HepG2 (cell line): Measurements from ENCODE around the gene WFDC9. TPM values are rescaled to one million over a fixed set of nuclear protein-coding genes. Genes with fewer than 3 reads are reported as not detected.
A peak's percentile ranks its signal among the peaks of the same experiment; 100 is the strongest.

Source experiments
- ATAC-seq: fragments of 200-7000 bp; cut with Tn5 transposase; 3 replicates; pipeline ENCODE4 v1.9.1; 2020; ENCODE audit warnings: mild to moderate bottlenecking, moderate library complexity
- BruUV-seq: library from RNA; stranded (reverse); fragments of 400-500 nt; replicated peaks from 2 replicates; lab custom pipeline; 2021; lab: Mats Ljungman, UMichigan
- CTCF ChIA-PET: fragments of 300-600 bp; formaldehyde crosslinking; extraction: SDS; loops from one replicate; lab custom pipeline; 2021; ENCODE audit warnings: low total read pairs, inconsistent platforms, low intra/inter-chr PET ratio; lab: Yijun Ruan, JAX
- POLR2A ChIA-PET: fragments of 350-600 bp; sonication (Branson Sonifier 250); formaldehyde crosslinking; loops from one replicate; lab custom pipeline; 2020; ENCODE audit warnings: antibody characterized with exemption, inconsistent platforms; lab: Yijun Ruan, JAX
- DNase-seq: peaks from one replicate; pipeline ENCODE4 v3.0.0-alpha.2; 2015; ENCODE audit warnings: low spot score
- FAIRE-seq: peaks from 3 replicates; lab custom pipeline; 2011; peaks lifted over from hg19 to GRCh38; lab: Jason Lieb, UNC
- H2AFZ ChIP-seq: one replicate; pipeline ENCODE4 v1.6.1; 2011; ENCODE audit warnings: low read length, inconsistent platforms
- H3K27ac ChIP-seq: fragments of 300-600 bp; 3 replicates; pipeline ENCODE4 v1.8.0; 2011; ENCODE audit warnings: mixed run types, mild to moderate bottlenecking, mixed read lengths, low read length, inconsistent platforms; ENCODE audit not compliant: insufficient read depth; ENCODE audit errors: extremely low read length
- H3K27me3 ChIP-seq, 2 experiments: fragments of 200-600 bp in 1 of 2; 2 replicates in 1 of 2; 3 replicates in 1 of 2; pipeline versions ENCODE4 v1.6.0 to v1.8.0; 2011; ENCODE audit warnings: low read length in 2 of 2, mild to moderate bottlenecking in 2 of 2, moderate library complexity in 2 of 2, inconsistent platforms in 1 of 2; ENCODE audit not compliant: insufficient read depth in 2 of 2, control insufficient read depth in 1 of 2
- H3K36me3 ChIP-seq, 2 experiments: fragments of 200-600 bp in 1 of 2; replicated peaks in 1 of 2; 2 replicates in 1 of 2; 3 replicates in 1 of 2; pipeline versions ENCODE4 v1.5.1 to v1.8.0; 2011; ENCODE audit warnings: low read length in 2 of 2, inconsistent platforms in 1 of 2; ENCODE audit not compliant: insufficient read depth in 2 of 2, control insufficient read depth in 1 of 2
- H3K4me1 ChIP-seq: 2 replicates; pipeline ENCODE4 v1.5.1; 2012; ENCODE audit warnings: low read length, inconsistent platforms; ENCODE audit not compliant: insufficient read depth
- H3K4me2 ChIP-seq: 2 replicates; pipeline ENCODE4 v1.6.0; 2011; ENCODE audit warnings: low read depth, low read length, inconsistent platforms
- H3K4me3 ChIP-seq, 3 experiments: fragments of 200-600 bp in 1 of 3; sonication (generic), shearing (Covaris generic) in 1 of 3; replicated peaks in 1 of 3; 2 replicates each; pipeline ENCODE4 v1.5.1; 2011 to 2016; ENCODE audit warnings: low read length in 3 of 3, inconsistent platforms in 2 of 3, low read depth in 2 of 3, mild to moderate bottlenecking in 2 of 3, control low read depth in 1 of 3, mixed read lengths in 1 of 3; ENCODE audit not compliant: insufficient read depth in 1 of 3
- H3K79me2 ChIP-seq: one replicate; pipeline ENCODE4 v1.6.1; 2011; ENCODE audit warnings: low read length, inconsistent platforms; ENCODE audit not compliant: insufficient read depth
- H3K9ac ChIP-seq: 2 replicates; pipeline ENCODE4 v1.6.0; 2011; ENCODE audit warnings: mild to moderate bottlenecking, low read depth, low read length, inconsistent platforms; ENCODE audit not compliant: insufficient read depth
- H3K9me3 ChIP-seq: 2 replicates; pipeline ENCODE4 v1.5.1; 2012; ENCODE audit warnings: mild to moderate bottlenecking, low read length
- H4K20me1 ChIP-seq: 2 replicates; pipeline ENCODE4 v1.6.0; 2011; ENCODE audit warnings: inconsistent platforms, mild to moderate bottlenecking, low read length, moderate library complexity; ENCODE audit not compliant: insufficient read depth
- CEBPB ChIP-seq: IDR thresholded peaks from 2 replicates; pipeline ENCODE4 v1.6.1; 2011; ENCODE audit warnings: low read depth, low read length, improper control_type of control experiment, borderline replicate concordance
- CTCF ChIP-seq: sonication (generic); formaldehyde crosslinking; IDR thresholded peaks from 2 replicates; pipeline ENCODE4 v1.5.0; 2020; ENCODE audit warnings: mild to moderate bottlenecking, missing genetic modification reagents, moderate library complexity
- HOXA5 ChIP-seq: sonication (generic); formaldehyde crosslinking; IDR thresholded peaks from 2 replicates; pipeline ENCODE4 v1.4.0; 2020; ENCODE audit warnings: missing genetic modification reagents
- MIXL1 ChIP-seq: IDR thresholded peaks from 2 replicates; pipeline ENCODE4 v1.6.1; 2016
- NR2F1 ChIP-seq, 2 experiments: fragments of 450-650 bp in 1 of 2; formaldehyde crosslinking in 1 of 2; IDR thresholded peaks; 2 replicates each; pipeline versions ENCODE4 v1.5.0 to v1.6.1; 2016 to 2020; ENCODE audit warnings: mild to moderate bottlenecking in 1 of 2, missing compliant biosample characterization in 1 of 2, missing genetic modification reagents in 1 of 2, moderate library complexity in 1 of 2
- REPIN1 ChIP-seq: sonication (generic); formaldehyde crosslinking; IDR thresholded peaks from 2 replicates; pipeline ENCODE4 v1.8.0; 2022; ENCODE audit warnings: missing genetic modification reagents, low read depth, mild to moderate bottlenecking, borderline replicate concordance
- SALL1 ChIP-seq: sonication (generic); formaldehyde crosslinking; IDR thresholded peaks from 2 replicates; pipeline ENCODE4 v1.8.0; 2022; ENCODE audit warnings: mild to moderate bottlenecking, missing genetic modification reagents
- SALL2 ChIP-seq: sonication (generic); formaldehyde crosslinking; IDR thresholded peaks from 2 replicates; pipeline ENCODE4 v1.8.1; 2023; ENCODE audit warnings: mild to moderate bottlenecking, missing genetic modification reagents, inconsistent platforms
- SNAPC2 ChIP-seq: sonication (generic); formaldehyde crosslinking; IDR thresholded peaks from 2 replicates; pipeline ENCODE4 v1.8.1; 2022; ENCODE audit warnings: mild to moderate bottlenecking, missing genetic modification reagents
- STAG1 ChIP-seq: sonication (generic); formaldehyde crosslinking; IDR thresholded peaks from 2 replicates; pipeline ENCODE4 v1.4.0; 2020; ENCODE audit warnings: missing genetic modification reagents
- TEAD3 ChIP-seq: optimal IDR thresholded peaks from 2 replicates; pipeline ENCODE3; 2016; ENCODE audit warnings: borderline replicate concordance
- ZNF619 ChIP-seq: sonication (generic); formaldehyde crosslinking; IDR thresholded peaks from 2 replicates; pipeline ENCODE4 v1.4.0; 2020; ENCODE audit warnings: mild to moderate bottlenecking, missing genetic modification reagents
- ZNF629 ChIP-seq: sonication (generic); formaldehyde crosslinking; conservative IDR thresholded peaks from 2 replicates; pipeline ENCODE4 v1.5.0; 2020; ENCODE audit warnings: missing genetic modification reagents
- WGBS: methylation state at CpG from one replicate; pipeline ENCODE4 v1.1.6; 2017; ENCODE audit warnings: low lambda C conversion rate; 5-methylcytosine and 5-hydroxymethylcytosine counted together
- in situ Hi-C: cut with HindIII; loops from 2 replicates; pipeline ENCODE4 v1.10.0; 2017; ENCODE audit warnings: low pct_unique_long_range_greater_than_20kb; ENCODE audit not compliant: extremely low pct_ligation_motif_present
- intact Hi-C: fragments of 100-400 bp; cut with micrococcal nuclease; formaldehyde crosslinking; loops from one replicate; pipeline ENCODE4 v1.10.0; 2022; ENCODE audit not compliant: unreplicated experiment
- polyA plus RNA-seq, 8 experiments: library from polyadenylated mRNA; depleted of rRNA in 3 of 8; stranded (reverse) in 7 of 8; unstranded in 1 of 8; fragments of >200 nt; fragmentation: Illumina TruSeq in 4 of 8; extraction: Trizol in 4 of 8; gene quantifications; 2 replicates each; pipeline versions ENCODE4 v1.2.1 to v1.2.3, GENCODE V29; 2011 to 2016; ENCODE audit warnings: low read depth in 4 of 8, missing spikeins in 1 of 8, mixed read lengths in 1 of 8; ENCODE audit not compliant: insufficient read depth in 1 of 8
- total RNA-seq, 5 experiments: library from RNA; depleted of rRNA; stranded (reverse); fragments of >200 nt; fragmentation: Illumina TruSeq; extraction: Trizol; gene quantifications; 2 replicates each; pipeline ENCODE4 v1.2.3, GENCODE V29; 2016; ENCODE audit warnings: low read depth in 1 of 5
- TF ChIP-seq, protein P1 (sequence below): IDR thresholded peaks from 2 replicates; pipeline ENCODE4 v1.6.1; 2012; ENCODE audit warnings: low read depth, low read length, improper control_type of control experiment
- TF ChIP-seq, protein P2 (sequence below): IDR thresholded peaks from 2 replicates; pipeline ENCODE4 v1.4.0; 2020; ENCODE audit warnings: mild to moderate bottlenecking, missing genetic modification reagents

The WFDC9 gene
- total and polyA plus RNA-seq, 2 of the 13 experiments (the other 11 are each of a cell fraction or from before 2014, with no cell fraction given): not detected

DNA sequence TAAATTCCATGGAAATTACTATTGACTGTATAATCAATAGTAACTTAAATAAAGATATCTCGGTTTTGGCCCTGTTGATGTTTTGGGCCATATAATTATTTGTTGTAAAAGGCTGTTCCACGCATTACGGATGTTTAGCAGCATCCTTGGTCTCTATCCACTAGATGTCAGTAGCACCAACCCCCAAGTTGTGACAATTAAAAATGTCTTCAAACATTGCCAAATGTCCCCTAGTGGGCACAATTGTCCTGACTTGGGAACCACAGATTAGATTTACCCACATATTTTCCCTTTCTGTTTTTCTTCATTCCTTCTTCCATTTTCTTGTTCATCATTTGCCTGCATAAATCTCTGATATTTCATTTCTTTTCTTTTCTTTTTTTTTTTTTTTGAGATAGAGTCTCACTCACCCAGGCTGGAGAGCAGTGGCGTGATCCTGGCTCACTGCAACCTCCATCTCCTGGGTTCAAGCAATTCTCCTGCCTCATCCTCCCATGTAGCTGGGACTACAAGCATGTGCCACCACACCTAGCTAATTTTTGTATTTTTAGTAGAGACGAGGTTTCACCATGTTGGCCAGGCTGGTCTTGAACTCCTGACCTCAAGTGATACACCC is 38.4 kb downstream of the WFDC9 start:
- no peak overlapping the region for H3K27ac ChIP-seq
- H3K36me3 ChIP-seq: no peaks in the 10 kb centered on the region
- DNase-seq (peak; percentile 88), FAIRE-seq (peak; percentile 92), ATAC-seq (peak; percentile 96)
- H3K9ac ChIP-seq: no peak overlapping the region
- 16% methylated on average over 5 of the region's 5 CpGs for WGBS
- in situ Hi-C loops (no loop called here), intact Hi-C loops (loop anchor here (1.0 kb wide), 1 partner anchor 179 kb away; no protein-coding TSS in a partner anchor)
- no peaks in the 10 kb centered on the region for H3K9me3 ChIP-seq
- no peak overlapping the region for H3K4me3 ChIP-seq
- H3K4me1 ChIP-seq: no peaks in the 10 kb centered on the region
- no peaks in the 10 kb centered on the region for H4K20me1 ChIP-seq
- H2AFZ ChIP-seq: no peak overlapping the region
- no TSS peak for BruUV-seq
- peaks cover 0 to 10% of the 10 kb centered on the region in 2 experiments; a peak in 1 of 5 replicates for H3K27me3 ChIP-seq
- H3K4me2 ChIP-seq: no peak overlapping the region
- ChIA-PET POLR2A (no interaction called here), CTCF (interaction anchor here (0.7 to 3.3 kb wide), 2 partner anchors 178 to 274 kb away, joined by 3 to 95 read pairs; no protein-coding TSS in a partner anchor)
- no peaks in the 10 kb centered on the region for H3K79me2 ChIP-seq
- TF ChIP-seq TEAD3 (peak; percentile 16), CEBPB (peak; percentile 9; the same call in 1 of the 2 replicates), MIXL1 (peak; percentile 88), ZNF629 (CRISPR knock-in tag) (no peak), ZNF619 (CRISPR knock-in tag) (0 out of 2 replicates have a peak, but pooled peaks have one; percentile 52), CTCF (CRISPR knock-in tag) (peak; percentile 78), REPIN1 (CRISPR knock-in tag) (0 out of 2 replicates have a peak, but pooled peaks have one; percentile 18), STAG1 (CRISPR knock-in tag) (peak; percentile 81), SALL1 (CRISPR knock-in tag) (no peak), HOXA5 (CRISPR knock-in tag) (no peak), SNAPC2 (CRISPR knock-in tag) (0 out of 2 replicates have a peak, but pooled peaks have one; percentile 26), NR2F1 (CRISPR knock-in tag; IDR thresholded peaks at IDR 0.05) (0 out of 4 replicates have a peak, but pooled peaks of 1 of the 2 experiments have one; percentile 37), SALL2 (CRISPR knock-in tag) (no peak)
- TF ChIP-seq, protein P1, sequence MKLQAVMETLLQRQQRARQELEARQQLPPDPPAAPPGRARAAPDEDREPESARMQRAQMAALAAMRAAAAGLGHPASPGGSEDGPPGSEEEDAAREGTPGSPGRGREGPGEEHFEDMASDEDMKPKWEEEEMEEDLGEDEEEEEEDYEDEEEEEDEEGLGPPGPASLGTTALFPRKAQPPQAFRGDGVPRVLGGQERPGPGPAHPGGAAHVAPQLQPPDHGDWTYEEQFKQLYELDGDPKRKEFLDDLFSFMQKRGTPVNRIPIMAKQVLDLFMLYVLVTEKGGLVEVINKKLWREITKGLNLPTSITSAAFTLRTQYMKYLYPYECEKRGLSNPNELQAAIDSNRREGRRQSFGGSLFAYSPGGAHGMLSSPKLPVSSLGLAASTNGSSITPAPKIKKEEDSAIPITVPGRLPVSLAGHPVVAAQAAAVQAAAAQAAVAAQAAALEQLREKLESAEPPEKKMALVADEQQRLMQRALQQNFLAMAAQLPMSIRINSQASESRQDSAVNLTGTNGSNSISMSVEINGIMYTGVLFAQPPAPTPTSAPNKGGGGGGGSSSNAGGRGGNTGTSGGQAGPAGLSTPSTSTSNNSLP: peak; percentile 98
- TF ChIP-seq, protein P2, sequence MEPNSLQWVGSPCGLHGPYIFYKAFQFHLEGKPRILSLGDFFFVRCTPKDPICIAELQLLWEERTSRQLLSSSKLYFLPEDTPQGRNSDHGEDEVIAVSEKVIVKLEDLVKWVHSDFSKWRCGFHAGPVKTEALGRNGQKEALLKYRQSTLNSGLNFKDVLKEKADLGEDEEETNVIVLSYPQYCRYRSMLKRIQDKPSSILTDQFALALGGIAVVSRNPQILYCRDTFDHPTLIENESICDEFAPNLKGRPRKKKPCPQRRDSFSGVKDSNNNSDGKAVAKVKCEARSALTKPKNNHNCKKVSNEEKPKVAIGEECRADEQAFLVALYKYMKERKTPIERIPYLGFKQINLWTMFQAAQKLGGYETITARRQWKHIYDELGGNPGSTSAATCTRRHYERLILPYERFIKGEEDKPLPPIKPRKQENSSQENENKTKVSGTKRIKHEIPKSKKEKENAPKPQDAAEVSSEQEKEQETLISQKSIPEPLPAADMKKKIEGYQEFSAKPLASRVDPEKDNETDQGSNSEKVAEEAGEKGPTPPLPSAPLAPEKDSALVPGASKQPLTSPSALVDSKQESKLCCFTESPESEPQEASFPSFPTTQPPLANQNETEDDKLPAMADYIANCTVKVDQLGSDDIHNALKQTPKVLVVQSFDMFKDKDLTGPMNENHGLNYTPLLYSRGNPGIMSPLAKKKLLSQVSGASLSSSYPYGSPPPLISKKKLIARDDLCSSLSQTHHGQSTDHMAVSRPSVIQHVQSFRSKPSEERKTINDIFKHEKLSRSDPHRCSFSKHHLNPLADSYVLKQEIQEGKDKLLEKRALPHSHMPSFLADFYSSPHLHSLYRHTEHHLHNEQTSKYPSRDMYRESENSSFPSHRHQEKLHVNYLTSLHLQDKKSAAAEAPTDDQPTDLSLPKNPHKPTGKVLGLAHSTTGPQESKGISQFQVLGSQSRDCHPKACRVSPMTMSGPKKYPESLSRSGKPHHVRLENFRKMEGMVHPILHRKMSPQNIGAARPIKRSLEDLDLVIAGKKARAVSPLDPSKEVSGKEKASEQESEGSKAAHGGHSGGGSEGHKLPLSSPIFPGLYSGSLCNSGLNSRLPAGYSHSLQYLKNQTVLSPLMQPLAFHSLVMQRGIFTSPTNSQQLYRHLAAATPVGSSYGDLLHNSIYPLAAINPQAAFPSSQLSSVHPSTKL (CRISPR knock-in tag): 0 out of 2 replicates have a peak, but pooled peaks have one; percentile 14
